Lung (tissue), 12 donors: ENCODE data around the gene DCTN5. TPM values are rescaled to one million over a fixed set of nuclear protein-coding genes. Genes with fewer than 3 reads are reported as not detected.

Experiments used
- ATAC-seq: fragments of 200-7000 bp; cut with Tn5 transposase; one replicate; pipeline ENCODE4 v1.9.1; 2020; ENCODE audit warnings: moderate number of reproducible peaks; ENCODE audit not compliant: insufficient read depth, low FRiP score
- DNase-seq, 3 donors: peaks; one replicate each; pipeline ENCODE4 v3.0.0-alpha.2; 2013 to 2017
- H3K27ac ChIP-seq, 2 donors: one replicate each; pipeline ENCODE4 v1.5.1; 2013; ENCODE audit warnings: mild to moderate bottlenecking in 2 of 2, moderate library complexity in 2 of 2, control low read depth in 1 of 2, inconsistent platforms in 1 of 2, low read depth in 1 of 2, low read length in 1 of 2
- H3K27me3 ChIP-seq, 3 donors: one replicate each; pipeline ENCODE4 v1.5.1; 2013; ENCODE audit warnings: low read length in 2 of 3; ENCODE audit not compliant: control insufficient read depth in 3 of 3, insufficient read depth in 3 of 3
- H3K36me3 ChIP-seq, 4 donors: one replicate each; pipeline ENCODE4 v1.5.1; 2013; ENCODE audit warnings: low read length in 4 of 4, mild to moderate bottlenecking in 1 of 4, moderate library complexity in 1 of 4; ENCODE audit not compliant: control insufficient read depth in 4 of 4, insufficient read depth in 4 of 4
- H3K4me1 ChIP-seq, 5 donors: one replicate each; pipeline ENCODE4 v1.5.1; 2013; ENCODE audit warnings: low read length in 5 of 5, mild to moderate bottlenecking in 2 of 5, moderate library complexity in 1 of 5; ENCODE audit not compliant: control insufficient read depth in 5 of 5, insufficient read depth in 5 of 5
- H3K4me3 ChIP-seq: one replicate; pipeline ENCODE4 v1.5.1; 2013; ENCODE audit warnings: mild to moderate bottlenecking, control low read depth, moderate library complexity
- H3K9ac ChIP-seq, 2 donors: one replicate each; pipeline ENCODE4 v1.5.1; 2013; ENCODE audit warnings: low read length in 2 of 2, control low read depth in 1 of 2; ENCODE audit not compliant: insufficient read depth in 1 of 2
- H3K9me3 ChIP-seq, 4 donors: one replicate each; pipeline ENCODE4 v1.5.1; 2013; ENCODE audit warnings: low read length in 3 of 4, mild to moderate bottlenecking in 1 of 4, moderate library complexity in 1 of 4; ENCODE audit not compliant: control insufficient read depth in 4 of 4, insufficient read depth in 3 of 4
- WGBS, 2 donors: extraction: QIAGEN DNeasy Blood & Tissue Kit; methylation state at CpG; one replicate each; pipeline ENCODE4 v1.1.7; 2013; 5-methylcytosine and 5-hydroxymethylcytosine counted together
- polyA plus RNA-seq, 2 donors: library from polyadenylated mRNA; stranded (reverse); fragments of 200-250 nt; gene quantifications; one replicate each; pipeline ENCODE4 v1.2.1, GENCODE V29; 2013
- total RNA-seq, 2 donors: library from RNA; depleted of rRNA in 1 of 2; stranded (reverse); fragments of >200 nt in 1 of 2; gene quantifications; one replicate each; pipeline ENCODE4 v1.2.1, GENCODE V29; 2014 to 2021
- TF ChIP-seq, protein P1 (sequence below): IDR thresholded peaks from 2 replicates; pipeline ENCODE4 v1.5.1; 2012; ENCODE audit warnings: mild to moderate bottlenecking; ENCODE audit errors: control extremely low read depth, extremely low read depth
- donor health status: control.
- donor health status: control.
- donor health status: Bipolar disorder and iron deficiency.
- donor health status: healthy.
- donor health status: DM: yes; HTN: yes; CAD: no.

The DCTN5 gene
- total and polyA plus RNA-seq, 4 donors, result 10.5 to 46.2 (median 34.7) TPM

DNA sequence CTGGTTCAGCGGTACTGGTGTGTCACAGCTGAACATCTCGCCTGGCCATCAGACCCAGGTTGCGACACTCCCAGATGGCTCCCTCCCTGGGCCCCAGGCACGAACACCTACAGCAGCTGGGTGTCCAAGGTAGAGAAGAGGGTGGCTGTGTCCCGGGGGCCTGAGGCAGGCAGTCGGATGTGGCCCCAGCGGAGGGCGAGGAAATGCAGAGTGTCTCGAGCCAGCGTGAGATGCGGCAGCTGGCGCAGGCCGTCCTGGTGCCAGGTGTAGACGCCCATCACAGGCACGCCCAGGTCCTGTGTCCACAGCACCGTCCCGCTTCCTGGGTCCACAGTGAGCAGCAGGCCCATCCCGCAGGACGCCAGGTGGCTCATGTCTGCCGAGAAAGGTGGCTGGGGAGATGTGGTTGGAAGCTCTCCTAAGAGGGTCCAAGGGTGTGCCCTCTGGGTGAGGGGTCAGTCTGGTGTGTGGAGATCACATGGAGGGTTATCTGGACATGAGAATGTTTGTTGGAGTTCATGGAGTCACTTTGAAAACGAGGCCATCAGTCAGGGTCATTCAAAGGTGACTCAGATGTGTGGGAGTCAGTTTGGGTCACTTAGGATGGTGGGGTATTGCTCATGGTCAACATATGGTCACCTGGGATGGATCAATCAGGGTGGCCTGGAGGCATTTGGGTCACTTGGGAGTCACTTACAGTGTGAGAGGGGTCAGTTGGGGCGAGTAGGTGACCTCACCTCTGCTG is 63.7 kb downstream of the DCTN5 start:
- TF ChIP-seq, protein P1, sequence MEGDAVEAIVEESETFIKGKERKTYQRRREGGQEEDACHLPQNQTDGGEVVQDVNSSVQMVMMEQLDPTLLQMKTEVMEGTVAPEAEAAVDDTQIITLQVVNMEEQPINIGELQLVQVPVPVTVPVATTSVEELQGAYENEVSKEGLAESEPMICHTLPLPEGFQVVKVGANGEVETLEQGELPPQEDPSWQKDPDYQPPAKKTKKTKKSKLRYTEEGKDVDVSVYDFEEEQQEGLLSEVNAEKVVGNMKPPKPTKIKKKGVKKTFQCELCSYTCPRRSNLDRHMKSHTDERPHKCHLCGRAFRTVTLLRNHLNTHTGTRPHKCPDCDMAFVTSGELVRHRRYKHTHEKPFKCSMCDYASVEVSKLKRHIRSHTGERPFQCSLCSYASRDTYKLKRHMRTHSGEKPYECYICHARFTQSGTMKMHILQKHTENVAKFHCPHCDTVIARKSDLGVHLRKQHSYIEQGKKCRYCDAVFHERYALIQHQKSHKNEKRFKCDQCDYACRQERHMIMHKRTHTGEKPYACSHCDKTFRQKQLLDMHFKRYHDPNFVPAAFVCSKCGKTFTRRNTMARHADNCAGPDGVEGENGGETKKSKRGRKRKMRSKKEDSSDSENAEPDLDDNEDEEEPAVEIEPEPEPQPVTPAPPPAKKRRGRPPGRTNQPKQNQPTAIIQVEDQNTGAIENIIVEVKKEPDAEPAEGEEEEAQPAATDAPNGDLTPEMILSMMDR, result no peak
- Histone ChIP-seq H3K9ac (no peak overlapping the region), H3K4me1 (no peaks in the 10 kb centered on the region), H3K4me3 (no peak overlapping the region), H3K27me3 (peaks cover 0 to 2% (median 0%) of the 10 kb centered on the region in 3 donors), H3K36me3 (no peaks in the 10 kb centered on the region), H3K9me3 (peaks cover 0 to 11% (median 4%) of the 10 kb centered on the region in 4 donors), H3K27ac (no peak overlapping the region)
- no peak for DNase-seq
- no peak for ATAC-seq
- WGBS, 2 donors, result 85 to 93% methylated on average over 22 of the region's 22 CpGs

DNA sequence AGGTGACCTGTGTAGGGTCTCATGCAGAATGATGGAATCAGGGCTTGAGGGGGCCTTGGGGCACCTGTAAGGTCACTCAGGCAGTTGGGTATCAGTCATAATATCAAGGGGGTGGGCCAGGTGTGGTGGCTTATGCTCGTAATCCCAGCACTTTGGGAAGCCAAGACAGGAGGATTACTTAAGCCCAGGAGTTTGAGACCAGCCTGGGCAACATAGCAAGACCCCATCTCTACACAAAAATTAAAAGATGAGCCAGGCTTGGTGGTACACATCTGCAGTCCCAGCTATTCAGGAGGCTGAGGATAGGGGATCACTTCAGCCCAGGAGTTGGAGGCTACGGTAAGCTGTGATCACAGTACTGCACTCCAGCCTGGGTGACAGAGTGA is 64.2 kb downstream of the DCTN5 start:
- H3K27ac ChIP-seq, result no peak overlapping the region
- H3K36me3 ChIP-seq, result no peaks in the 10 kb centered on the region
- DNase-seq (no peak), ATAC-seq (no peak)
- no peaks in the 10 kb centered on the region for H3K4me1 ChIP-seq
- no peak overlapping the region for H3K4me3 ChIP-seq
- 82 to 96% methylated on average over 2 of the region's 2 CpGs for WGBS, 2 donors
- TF ChIP-seq, protein P1, result no peak
- peaks cover 0 to 2% (median 0%) of the 10 kb centered on the region in 3 donors for H3K27me3 ChIP-seq
- H3K9ac ChIP-seq, result no peak overlapping the region
- H3K9me3 ChIP-seq, result peaks cover 0 to 17% (median 5%) of the 10 kb centered on the region in 4 donors

DNA sequence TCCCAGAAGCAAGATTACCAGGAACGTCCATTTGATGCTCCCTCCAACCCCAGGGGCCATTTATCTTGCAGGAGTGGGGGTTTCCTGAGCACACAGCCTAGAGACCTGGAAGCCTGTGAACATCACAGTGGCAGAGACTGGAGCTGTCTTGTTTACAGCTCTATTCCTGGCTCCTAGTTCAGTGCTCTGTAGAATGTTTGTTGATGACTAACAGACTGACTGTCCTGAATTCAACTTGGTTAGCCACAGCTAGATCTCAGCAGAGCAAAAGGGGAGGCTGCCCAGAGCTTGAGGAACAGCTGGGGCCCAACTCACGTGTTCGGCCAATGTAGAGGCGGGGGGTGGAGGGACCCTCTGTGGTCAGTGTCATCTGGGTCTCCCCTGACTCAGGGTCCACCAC is 65.2 kb downstream of the DCTN5 start:
- Histone ChIP-seq H3K27ac (no peak overlapping the region), H3K4me3 (no peak overlapping the region), H3K4me1 (no peaks in the 10 kb centered on the region), H3K9ac (no peak overlapping the region), H3K27me3 (peaks cover 0 to 4% (median 0%) of the 10 kb centered on the region in 3 donors), H3K36me3 (no peaks in the 10 kb centered on the region), H3K9me3 (peaks cover 0 to 22% (median 5%) of the 10 kb centered on the region in 4 donors)
- 82 to 83% methylated on average over 4 of the region's 4 CpGs for WGBS, 2 donors
- DNase-seq (no peak), ATAC-seq (no peak)
- TF ChIP-seq, protein P1, result no peak

DNA sequence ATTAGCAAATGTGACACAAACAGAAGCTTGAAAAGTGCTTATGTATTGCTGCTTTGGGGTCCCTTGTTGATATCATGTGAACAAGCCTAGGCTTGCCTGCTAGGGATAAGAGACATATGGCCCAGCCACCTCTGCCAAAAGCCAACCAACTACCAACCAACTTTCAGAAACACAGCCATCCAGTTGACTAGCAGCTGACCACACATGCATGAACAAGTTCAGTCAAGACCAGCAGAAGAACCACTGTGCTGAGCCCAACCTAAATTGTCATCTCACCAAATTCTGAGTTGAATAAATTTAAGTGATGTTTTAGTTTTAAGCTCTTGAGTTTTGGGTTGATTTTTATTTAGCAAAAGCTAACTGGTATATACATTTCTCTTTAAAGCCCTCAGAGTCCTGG is 68.3 kb downstream of the DCTN5 start:
- Histone ChIP-seq H3K4me3 (no peak overlapping the region), H3K9ac (no peak overlapping the region), H3K9me3 (peaks cover 0 to 22% (median 4%) of the 10 kb centered on the region in 4 donors), H3K27me3 (peaks cover 0 to 20% (median 19%) of the 10 kb centered on the region in 3 donors), H3K27ac (no peak overlapping the region), H3K4me1 (peaks cover 0 to 4% (median 0%) of the 10 kb centered on the region in 5 donors), H3K36me3 (no peaks in the 10 kb centered on the region)
- ATAC-seq (no peak), DNase-seq (no peak)
- TF ChIP-seq, protein P1, result no peak
